NCI-H774 (cell line): ENCODE measurements around the gene CTDSP2.
"Not testable (repeated sequence)": the region's sequence is repeated elsewhere in the genome, so short reads cannot be mapped to it uniquely, and the experiment has no call there.

Experiments
- DNase-seq: peaks from one replicate; lab custom pipeline; 2025; lab: John Stamatoyannopoulos, UW

The CTDSP2 gene, protein sequence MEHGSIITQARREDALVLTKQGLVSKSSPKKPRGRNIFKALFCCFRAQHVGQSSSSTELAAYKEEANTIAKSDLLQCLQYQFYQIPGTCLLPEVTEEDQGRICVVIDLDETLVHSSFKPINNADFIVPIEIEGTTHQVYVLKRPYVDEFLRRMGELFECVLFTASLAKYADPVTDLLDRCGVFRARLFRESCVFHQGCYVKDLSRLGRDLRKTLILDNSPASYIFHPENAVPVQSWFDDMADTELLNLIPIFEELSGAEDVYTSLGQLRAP

GRCh38 chr12:57846577-57847319 lies at the start of gene CTDSP2:
Gene CTDSP2, minus strand, starts transcription at chr12:57846729. Its CDS starts 294 bp downstream, at chr12:57846435.
- peak; percentile 98 for DNase-seq

DNA sequence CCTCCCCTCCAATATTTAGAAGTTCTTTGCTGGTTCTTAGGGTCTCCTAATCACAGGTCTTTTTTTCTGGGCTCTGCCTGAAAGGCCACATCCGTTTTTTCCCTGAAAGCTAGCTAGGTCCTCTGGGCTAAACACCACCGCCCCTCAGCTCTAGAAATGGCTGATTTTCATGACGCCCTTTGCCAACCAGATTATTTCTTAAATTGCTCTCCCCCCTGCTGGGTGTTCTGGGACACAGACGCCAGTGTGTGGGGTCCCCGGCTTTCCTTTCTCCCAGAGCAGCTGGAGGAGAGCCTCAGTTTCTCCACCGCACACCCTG lies 49.5 kb upstream of the CTDSP2 start:
- no peak for DNase-seq

DNA sequence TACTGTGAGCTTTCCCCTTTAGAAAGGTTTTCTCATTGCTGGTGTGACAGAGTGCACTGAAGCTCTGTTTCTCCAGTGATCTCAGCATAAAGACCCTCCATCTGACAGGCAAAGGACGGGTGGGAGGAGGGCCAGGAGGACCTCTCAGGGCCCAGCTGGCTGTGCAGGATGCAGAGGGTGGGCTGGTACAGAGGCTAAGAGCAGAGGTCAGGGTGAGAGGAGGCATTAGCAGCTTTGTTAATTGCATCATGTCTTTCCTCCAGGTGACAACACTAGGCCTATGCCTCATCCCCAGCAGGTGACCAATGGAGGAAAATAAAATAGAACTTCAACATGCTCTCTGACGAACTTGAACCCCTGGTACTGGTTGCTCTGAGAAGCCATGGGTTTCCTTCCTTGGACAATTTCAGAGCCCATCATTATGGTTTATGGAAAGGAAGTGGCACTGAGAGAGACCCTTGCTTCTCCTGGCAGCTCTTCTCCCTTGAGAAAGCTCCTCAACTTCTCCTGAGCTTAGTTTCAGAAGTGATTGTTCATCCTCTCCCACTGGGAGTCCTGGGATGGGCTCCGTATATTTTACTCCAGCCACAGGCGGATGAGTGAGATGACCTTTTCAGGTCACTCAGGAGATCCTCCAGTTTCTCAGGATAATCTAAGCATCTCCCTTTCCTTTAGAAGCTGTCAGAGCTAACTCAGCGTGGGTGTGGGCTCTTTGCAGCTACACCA lies 49.0 kb upstream of the CTDSP2 start:
- DNase-seq = no peak

DNA sequence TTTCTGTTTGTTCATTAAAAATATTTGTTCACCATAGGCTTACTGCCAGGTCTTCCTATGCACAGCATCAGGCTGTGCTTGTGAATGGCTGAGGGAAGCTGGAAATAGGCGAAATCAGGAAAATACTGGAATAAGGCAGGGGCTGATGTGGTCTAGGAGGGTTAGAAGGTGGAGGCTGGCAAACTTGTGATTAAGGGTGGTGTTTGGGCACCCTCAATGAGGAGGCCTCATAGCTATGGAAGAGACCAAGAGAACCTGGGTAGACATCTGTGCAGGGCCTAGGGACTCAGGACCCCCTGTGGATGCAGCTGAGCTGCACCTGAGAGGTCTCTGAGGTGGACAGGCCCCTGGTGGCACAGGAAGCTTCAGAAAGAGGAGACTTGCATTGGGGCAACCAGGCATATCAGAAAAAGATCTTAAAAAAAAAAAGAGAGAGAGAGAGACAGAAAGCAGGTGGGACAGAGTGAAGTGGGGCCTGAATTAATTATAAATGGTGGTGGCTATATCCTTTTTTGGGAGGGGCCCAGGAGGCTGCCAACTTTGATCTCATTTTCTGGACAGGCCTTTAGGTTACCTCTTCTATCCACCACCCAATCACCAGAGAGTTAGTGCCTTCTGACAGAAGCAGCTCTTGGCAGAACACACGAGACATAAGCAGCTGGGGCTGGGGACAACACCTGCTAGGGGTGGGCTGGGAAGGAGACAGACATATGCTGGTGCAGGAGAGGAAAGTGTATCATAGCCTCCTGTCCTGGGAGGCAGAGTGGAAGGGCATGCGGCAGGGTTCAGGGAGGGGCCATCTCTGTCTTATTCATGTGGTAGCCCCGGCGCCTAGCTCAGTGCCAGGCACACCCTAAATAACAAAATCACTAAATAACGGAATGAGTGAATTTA lies 48.1 kb upstream of the CTDSP2 start:
- DNase-seq = no peak

- DNase-seq = peak; percentile 15
Measured at GRCh38 chr12:57893431-57894353, 47.2 kb upstream of the CTDSP2 start.

DNA sequence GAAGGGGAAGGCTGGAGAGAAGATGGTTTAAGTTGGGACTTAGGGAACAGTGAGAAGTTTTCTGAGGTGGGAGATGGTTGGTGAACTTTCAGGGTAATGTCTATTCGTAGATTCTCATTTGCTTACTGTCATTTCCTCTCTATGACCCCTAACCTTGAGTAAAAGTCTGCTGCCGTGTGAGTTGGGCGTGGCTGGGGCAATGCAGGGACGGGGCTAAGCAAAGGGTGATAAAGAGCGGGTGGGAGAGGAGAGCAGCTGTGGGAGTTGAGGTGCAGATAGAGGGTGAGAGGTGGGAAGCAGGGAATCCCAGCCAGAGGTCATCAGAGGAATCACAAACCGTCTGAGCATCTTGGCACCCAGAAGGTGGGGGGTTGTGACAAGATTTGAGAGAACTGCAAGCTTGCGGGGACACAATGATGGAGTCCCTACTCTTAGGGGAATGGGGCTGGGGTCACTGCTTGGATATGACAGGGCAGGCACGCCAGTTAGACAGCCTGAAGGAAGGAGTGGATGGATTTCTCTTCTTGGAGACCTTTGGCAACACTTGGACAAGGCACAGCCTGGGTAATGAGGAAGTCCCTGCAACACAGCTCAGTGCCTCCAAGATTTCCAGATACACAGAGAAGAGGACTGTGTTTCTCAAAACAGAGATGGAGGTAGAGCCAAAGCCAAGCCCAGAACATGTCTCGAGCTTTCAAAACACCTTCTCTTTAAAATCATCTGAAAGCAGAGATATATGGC lies 45.9 kb upstream of the CTDSP2 start:
- DNase-seq = no peak

GRCh38 chr12:57891542-57892228 lies 45.2 kb upstream of the CTDSP2 start:
- DNase-seq = no peak

DNA sequence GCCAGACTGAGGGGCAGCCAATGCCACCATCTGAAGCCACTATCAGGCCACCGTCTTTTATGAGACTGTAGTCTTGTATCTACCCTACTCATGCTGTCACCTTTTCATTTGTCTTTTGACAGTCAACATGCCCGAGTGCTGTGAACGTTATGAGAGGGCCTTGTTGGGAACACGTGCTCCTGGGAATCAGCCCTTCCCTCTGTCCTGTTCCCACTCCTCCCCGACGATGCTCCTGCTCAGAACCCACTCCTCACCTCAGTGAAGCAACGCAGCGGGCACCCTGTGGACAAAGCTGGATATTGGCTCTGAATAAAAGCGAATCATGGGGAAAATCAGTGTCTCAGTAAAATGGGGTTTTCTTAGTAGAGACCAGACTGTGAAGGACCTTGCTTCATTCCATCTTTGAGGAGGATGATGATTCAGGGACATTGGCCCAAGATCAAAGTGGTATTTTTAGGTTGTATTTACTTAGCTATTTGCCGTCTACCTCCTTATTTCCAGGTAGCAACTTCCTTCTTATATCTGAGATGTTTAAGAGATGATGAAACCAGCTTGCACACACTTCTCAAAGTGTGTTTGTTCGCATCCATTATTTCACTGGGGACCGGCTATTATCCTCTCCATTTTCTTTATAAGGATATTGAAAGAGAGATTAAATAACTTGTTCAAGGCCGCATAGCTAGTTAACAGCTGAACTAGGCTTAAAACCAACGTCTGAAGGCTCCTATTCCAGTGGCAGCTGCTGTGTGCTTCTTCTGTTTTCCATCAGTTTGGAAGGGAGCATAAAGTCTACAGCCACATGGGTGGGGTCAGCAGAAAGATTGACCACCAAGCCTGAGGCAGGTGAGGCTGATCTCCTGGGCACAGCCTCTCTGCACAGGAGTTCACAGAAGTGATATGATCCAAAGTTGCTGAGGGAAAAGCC lies 43.9 kb upstream of the CTDSP2 start:
- no peak for DNase-seq

DNA sequence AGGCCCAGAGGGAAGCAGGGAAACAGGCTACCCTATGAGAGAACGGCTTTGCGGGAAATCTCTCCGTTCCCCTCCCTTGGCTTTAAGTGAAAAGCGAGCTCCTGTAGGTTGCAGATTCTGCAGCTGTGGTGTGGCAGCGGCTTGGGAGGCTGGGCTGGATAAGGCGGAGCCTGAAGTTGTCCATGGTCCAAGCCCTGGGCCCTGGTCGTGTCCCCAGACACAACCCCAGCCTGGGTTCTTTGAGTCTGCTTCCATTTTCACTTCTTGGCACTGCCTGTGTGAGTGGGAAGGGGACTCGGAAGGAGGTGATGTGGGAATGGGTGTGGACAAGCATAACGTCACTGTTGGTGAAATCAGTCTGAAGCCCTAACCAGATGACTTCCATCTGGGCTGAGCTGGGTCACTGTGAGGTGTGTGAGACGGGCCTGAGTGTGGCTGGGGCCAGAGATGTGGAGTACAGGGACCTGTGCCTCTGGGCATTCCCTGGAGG lies 43.0 kb upstream of the CTDSP2 start:
- peak; percentile 37 for DNase-seq

- peak; percentile 95 for DNase-seq
Measured at GRCh38 chr12:57888409-57889157, 42.1 kb upstream of the CTDSP2 start.

DNA sequence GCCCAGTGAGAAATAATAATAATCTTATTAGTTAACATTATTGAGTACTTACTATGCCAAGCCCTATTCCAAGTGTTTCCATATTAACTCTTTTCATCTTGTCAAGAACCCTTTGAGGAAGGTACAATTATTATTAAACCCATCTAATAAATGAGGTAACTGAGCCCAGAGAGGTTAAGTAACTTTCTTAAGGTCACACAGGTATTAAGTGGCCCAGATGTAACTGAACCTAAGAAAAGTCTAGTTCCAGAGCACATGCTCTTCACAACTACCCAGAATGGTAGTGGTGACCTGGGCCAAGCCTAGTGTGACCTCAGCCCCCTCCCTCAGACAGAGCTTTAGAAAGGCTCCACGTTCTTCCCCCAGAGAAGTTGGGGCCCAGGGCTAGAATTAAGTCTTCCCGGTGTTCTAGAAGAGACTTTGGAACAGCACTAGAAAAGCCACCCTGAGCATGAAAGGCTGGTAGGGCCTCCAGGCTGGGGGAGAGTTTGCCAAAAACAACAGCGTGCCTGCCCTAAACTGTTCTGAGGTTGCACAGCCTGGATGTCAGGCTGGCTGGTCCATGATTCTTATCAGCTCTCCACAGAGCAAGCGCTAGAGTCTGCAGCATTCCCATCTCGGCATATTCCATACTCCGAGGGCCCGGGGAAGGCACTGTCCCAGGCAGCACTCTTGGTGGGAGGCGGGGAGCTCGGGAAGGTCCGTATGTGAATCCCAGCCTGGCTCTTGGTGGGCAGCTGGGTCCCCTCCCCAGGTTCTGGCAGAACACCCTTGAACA lies 41.3 kb upstream of the CTDSP2 start:
- no peak for DNase-seq

GRCh38 chr12:57886964-57887363 lies 40.4 kb upstream of the CTDSP2 start:
- not testable (repeated sequence) for DNase-seq

- no peak for DNase-seq
Measured at GRCh38 chr12:57886542-57886941, 40.0 kb upstream of the CTDSP2 start.

DNA sequence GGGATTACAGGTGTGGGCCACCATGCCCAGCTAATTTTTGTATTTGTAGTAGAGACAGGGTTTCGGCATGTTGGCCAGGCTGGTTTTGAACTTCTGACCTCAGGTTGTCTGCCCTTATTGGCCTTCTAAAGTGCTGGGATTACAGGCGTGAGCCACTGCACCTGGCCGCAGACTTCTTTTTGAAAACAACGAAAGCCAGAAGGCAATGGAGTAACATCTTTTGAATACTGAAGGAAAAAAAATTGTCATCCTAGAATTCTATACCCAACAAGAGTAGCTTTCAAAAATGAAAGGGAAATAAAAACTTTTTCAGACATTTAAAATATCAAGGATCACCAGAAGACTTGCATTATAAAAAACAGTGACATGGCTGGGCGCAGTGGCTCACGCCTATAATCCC lies 38.7 kb upstream of the CTDSP2 start:
- DNase-seq = no peak

DNA sequence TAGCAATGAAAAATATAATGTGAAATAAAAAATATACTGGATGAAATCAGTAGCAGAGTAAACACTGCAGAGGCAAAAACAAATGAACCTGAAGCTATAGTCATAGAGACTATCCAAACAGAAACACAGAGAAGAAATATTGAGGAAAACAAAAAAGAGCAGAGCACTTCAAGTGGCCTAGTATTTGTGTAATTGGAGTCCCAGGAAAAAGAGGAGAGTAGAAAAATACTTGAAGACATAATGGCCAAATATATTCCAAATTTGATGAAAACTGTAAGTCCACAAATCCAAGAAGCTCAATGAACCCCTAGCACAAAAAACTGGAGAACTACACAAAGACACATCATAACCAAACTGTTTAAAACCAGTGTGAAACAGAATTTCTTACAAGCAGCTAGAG lies 37.2 kb upstream of the CTDSP2 start:
- DNase-seq = no peak

- DNase-seq = no peak
Measured at GRCh38 chr12:57883057-57883456, 36.5 kb upstream of the CTDSP2 start.

DNA sequence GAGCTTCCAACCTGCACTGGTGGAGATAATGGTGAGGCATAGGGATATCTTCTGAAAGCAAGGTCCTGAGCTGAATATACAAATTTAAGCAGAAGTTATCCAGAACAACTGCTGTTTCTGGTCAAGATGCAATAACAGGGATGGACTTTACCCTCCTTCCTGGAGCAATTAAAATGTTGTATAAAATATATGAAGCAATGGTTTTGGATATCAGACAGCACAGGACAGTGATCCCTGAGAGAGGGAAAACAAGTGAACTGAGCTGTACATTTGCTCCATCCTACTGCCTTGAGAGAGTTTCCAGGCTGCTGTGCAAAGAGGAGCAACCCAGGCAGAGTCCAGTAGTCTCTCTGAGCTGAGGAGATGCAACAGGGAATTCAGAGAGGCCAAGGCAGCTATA lies 36.0 kb upstream of the CTDSP2 start:
- DNase-seq = no peak
